Sciatic nerve (tissue), 2 donors: ENCODE data around the gene GPD2. TPM values are rescaled to one million over a fixed set of nuclear protein-coding genes. Genes with fewer than 3 reads are reported as not detected.

Experiments
- ATAC-seq: fragments of 200-7000 bp; cut with Tn5 transposase; one replicate; pipeline ENCODE4 v1.9.1; 2020; ENCODE audit warnings: mild to moderate bottlenecking, moderate library complexity
- DNase-seq: peaks from one replicate; pipeline ENCODE4 v3.0.0-alpha.2; 2020; ENCODE audit warnings: low spot score
- intact Hi-C: fragments of 100-400 bp; cut with DNase I; formaldehyde crosslinking; loops from one replicate; pipeline ENCODE4 v1.14.2; 2022
- total RNA-seq: library from RNA; stranded (reverse); fragmentation: NEBNext Ultra II Directional; extraction: Animal tissue kit (Norgen Biotek cat#: 25700); gene quantifications from one replicate; pipeline ENCODE4 v1.2.1, GENCODE V29; 2021
- donor health status: DM: no; HTN: no; CAD: no.
- donor health status: DM: no; HTN: no; CAD: no.

The GPD2 gene
- total RNA-seq, 1 donor from 2014 or later = 56.4 TPM

- intact Hi-C loops = no loop called here
- DNase-seq (no peak), ATAC-seq (no peak)
These were observed 128.0 kb downstream of the GPD2 start for GRCh38 chr2:156563994-156564753.

- no peak for DNase-seq
- intact Hi-C loops = no loop called here
- no peak for ATAC-seq
These were observed 129.0 kb downstream of the GPD2 start for GRCh38 chr2:156565066-156565710.

DNA sequence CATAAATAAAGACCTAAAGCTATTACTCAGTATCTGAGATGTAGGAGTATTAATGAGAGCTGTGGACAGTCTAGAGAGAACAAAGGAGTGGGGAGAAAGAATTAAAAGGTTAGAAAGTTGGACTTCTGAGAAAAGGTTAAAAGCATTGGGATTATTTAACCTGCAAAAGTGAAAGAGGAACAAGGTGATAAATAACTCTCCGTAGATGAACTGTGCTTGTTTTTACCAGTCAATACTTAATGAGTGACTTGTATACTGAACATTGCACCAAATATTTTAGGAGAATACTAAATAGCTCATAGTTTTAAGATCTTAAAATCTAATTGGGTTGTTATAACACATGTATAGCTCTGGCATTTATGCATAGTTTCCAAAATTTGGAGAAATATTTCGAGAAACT lies 137.5 kb downstream of the GPD2 start:
- intact Hi-C loops = no loop called here
- DNase-seq (no peak), ATAC-seq (no peak)

DNA sequence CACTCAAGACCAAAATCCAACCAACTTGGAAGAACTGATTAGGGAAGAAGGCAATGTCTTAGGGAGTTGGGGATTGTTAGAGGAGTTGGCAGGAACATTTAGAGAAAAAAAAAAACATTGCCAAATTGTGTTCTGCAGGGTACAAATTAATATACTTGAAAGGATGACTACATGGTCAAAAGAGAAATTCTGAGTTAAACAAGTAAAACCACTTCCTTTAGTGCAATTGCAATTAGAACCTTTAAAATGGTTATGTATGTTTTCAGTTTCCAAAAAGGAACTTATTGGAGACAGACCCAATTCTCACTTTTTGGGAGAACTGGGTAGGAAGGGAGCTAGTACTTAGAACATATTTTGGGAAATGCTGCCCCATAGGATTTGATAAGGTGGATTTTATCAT lies 137.9 kb downstream of the GPD2 start:
- intact Hi-C loops = no loop called here
- DNase-seq (no peak), ATAC-seq (no peak)

- ATAC-seq = no peak
- intact Hi-C loops = no loop called here
- no peak for DNase-seq
These were observed 139.8 kb downstream of the GPD2 start for GRCh38 chr2:156576005-156576404.

DNA sequence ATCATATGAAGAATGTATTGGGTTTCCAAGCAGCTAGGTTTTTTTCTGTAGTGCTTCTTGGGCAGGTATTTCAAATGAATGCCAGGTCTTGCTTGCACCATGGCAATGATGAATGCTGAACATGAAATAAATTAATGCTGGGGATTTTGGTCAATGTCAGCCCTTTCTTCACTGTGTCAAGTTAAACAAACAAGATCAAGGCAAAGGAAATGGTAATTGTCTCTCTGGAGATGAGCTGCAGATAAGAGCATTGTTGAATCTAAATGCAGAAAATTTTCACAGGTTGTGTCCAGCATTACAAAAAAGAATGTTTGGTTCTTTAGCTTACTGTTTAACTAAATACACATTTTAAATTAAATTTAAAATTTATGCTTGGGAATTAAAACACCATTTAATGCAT lies 144.3 kb downstream of the GPD2 start:
- ATAC-seq = no peak
- DNase-seq = no peak
- intact Hi-C loops = loop anchor here (10.0 kb wide), 1 partner anchor 1206 kb away; no protein-coding TSS in a partner anchor

DNA sequence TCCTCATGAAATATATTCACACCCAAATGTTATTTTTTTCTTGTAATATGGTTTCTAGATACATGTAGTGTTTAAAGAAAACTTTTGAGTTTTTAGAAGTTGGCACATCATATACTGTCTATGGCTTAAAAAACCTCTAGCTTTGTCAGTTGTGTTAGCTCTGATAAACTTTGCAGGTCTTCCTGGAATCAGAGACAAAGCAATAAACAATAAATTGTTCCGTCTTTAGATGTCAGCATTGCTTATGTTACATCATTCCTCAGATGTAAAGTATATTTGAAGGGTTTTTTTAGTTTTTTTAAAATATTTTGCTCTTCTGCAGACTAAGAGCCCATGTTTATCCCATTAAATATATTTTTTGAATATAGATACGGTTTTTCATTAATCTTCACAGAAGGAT lies 145.1 kb downstream of the GPD2 start:
- DNase-seq = no peak
- intact Hi-C loops = loop anchor here (10.0 kb wide), 1 partner anchor 1206 kb away; no protein-coding TSS in a partner anchor
- ATAC-seq = no peak

DNA sequence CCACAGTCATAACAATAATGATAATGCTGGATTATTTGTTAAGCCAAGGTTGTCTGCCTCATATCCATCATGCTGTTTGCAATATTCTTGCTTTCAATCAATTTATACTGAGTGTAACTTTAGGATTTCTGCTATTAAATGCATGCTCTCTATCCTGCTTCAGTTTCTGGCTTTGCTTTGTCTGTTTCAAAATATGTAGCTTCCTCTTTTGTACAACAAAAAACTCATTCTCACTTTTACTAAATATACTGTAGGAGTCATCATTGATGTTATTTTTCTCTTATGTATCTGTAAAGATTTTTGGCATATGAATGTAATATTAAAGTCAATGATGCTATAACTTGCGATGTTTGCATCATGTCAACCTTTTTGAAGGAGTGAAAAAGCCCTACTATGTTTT lies 149.3 kb downstream of the GPD2 start:
- DNase-seq (no peak), ATAC-seq (no peak)
- intact Hi-C loops = loop anchor here (10.0 kb wide), 1 partner anchor 1211 kb away; no protein-coding TSS in a partner anchor

- DNase-seq (no peak), ATAC-seq (no peak)
- intact Hi-C loops = loop anchor here (10.0 kb wide), 1 partner anchor 1212 kb away; no protein-coding TSS in a partner anchor
These were observed 150.4 kb downstream of the GPD2 start for GRCh38 chr2:156586621-156587020.

GRCh38 chr2:156589381-156590079 lies 153.4 kb downstream of the GPD2 start:
- intact Hi-C loops = loop anchor here (10.0 kb wide), 1 partner anchor 1215 kb away; no protein-coding TSS in a partner anchor
- peak; percentile 84 for ATAC-seq
- DNase-seq = no peak

- DNase-seq = no peak
- intact Hi-C loops = no loop called here
These were observed 154.0 kb downstream of the GPD2 start for GRCh38 chr2:156590085-156590739.

DNA sequence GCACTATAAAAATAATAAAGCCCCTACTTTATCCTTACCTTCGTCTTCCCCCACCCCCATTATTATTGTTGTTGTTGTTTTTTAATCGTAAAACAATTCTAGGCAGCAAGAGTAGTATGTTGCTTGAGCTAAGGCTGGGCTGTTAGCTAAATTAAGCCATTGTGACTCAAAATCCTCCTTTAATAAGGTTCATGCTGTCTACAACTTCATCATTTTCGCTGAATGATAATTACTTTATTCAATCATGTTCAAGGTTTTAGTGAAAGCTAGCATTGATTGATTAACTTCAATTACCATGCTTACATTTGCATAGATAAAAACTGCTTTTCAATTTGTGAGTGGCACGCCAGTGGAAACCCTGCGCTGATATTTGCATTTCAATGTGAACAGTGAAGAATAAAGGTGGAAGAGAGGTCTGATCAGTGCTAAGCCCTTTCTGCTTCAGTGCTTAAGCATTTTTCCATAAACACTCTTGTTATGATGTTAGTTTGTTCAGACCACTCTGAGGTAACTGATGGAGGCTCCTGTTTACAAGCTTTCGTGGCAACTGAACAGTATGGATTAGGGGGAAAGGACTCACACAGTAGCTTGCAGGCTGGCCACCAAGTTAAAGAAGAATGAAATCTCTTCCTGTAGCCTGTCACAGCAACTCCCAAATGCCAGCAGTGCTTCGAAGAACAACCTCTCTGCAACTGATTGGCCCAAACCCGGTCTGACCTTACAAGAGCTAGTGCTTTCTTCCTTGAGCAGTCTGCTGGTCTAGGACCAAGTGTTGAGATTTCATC lies 156.8 kb downstream of the GPD2 start:
- no peak for ATAC-seq
- DNase-seq = no peak
- intact Hi-C loops = no loop called here

More at GRCh38 chr2:156590085-156590739, 154.0 kb downstream of the GPD2 start:
- peak; percentile 10 for ATAC-seq

DNA sequence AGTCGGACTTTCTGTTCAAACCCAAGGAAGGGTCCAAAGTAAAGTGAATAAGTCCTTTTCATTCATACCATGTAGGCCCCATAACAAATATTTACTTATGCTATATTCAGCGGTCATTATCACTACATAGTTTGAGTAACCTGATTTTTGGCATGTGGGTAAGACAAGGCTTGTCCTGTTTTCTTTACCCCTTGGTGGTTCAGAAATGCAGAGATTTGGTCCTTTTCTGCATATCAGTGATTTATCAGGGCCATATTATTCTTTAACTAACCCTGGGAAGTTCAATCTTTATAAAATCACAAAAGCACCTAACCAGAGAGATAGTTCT lies 157.4 kb downstream of the GPD2 start:
- intact Hi-C loops = no loop called here
- no peak for ATAC-seq
- no peak for DNase-seq

DNA sequence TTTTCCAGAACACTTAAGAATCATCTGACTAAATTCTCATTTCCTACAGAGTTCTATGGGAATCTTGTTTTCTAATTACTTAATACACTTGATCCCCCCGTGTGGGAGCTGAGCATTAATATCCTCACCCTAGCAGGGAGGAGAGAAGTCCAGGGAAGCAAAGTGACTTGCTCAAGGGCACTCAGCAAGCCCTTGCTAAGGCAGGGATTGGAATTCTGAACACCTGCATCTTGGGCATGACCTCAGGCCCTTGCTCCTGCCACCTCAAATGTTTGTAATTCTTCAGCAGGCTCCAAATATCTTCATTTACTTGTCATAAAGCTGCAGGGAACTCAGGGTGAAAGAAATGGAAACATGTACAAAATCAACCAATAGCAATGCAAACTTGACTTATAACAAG lies 162.4 kb downstream of the GPD2 start:
- ATAC-seq (no peak), DNase-seq (no peak)
- intact Hi-C loops = no loop called here

DNA sequence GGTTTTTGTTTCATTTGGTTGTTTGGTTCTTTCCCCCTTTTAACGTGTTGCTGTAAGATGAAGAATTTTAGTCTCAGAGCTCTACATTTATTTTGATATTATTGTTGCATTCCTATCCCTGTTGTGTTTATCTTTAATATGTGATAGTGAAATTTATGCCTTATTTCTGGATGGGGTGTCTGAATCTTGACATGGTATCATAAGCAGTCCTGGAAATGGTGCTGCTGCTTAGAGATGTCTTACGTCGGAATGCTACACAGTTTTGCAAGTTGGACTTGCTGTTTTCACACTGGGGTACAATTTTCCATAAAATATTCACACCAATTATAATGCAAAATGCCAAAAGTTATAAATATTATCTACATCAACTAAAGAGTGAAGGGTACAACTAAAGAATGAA lies 164.0 kb downstream of the GPD2 start:
- no peak for DNase-seq
- no peak for ATAC-seq
- intact Hi-C loops = no loop called here

DNA sequence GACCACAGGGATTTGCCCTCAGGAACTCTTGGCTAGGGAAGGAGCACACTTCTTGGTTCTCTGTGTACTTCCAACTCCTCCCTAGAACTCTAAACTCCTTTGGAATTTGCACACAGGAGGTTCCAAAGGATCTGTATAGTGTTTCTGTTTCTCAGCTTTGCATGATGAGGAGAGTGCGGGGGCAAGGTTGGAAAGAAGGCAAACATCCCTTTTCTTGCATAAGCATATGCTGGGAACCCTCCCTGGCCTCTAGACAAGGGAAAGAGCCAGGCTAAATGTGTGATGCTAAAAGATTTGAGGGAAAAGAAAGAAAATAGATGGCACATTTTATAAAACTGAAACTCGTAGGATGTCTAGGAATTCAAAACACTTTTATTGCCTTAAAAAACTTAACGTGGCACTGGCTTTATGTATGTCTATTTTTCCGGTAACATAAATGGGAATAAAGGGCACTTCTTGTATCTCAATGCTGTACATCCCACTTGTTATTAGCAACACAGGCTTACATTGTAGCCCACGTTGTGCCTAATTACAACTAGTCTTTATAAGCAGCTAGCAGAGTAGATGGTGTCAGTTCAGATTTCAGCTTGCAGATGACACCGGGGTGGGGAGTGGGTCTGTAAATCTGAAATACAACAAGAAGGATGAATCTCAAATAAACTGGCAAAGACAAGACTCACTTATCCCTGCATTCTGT lies 165.8 kb downstream of the GPD2 start:
- DNase-seq = peak; percentile 57
- peak; percentile 79 for ATAC-seq
- intact Hi-C loops = no loop called here

GRCh38 chr2:156602552-156602933 lies 166.4 kb downstream of the GPD2 start:
- ATAC-seq = peak; percentile 83
- intact Hi-C loops = no loop called here
- no peak for DNase-seq

DNA sequence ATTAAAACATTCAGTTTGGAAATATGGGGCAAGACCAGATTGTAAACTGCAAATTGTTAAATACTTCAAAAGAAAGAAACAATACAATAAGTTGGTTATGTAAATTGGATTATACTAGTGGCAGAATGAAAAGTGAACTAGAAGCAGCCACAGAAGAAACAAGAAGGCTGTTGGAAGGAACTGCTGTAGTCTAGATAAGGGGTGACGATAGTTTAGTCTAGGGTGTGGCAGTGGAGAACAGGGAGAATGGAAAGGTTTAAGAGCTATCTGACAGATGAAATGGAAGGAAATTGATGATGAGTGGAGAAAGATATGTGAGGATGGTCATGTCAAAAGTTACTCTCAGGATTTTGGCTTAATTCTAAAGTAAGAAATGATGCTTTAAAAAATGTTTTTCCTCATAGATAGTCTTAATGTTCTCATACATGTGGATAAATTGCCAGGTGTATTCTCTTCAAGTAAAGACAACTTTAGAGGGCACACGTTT lies 179.7 kb downstream of the GPD2 start:
- DNase-seq = no peak
- ATAC-seq = no peak
- intact Hi-C loops = no loop called here
